Measurements from ENCODE around the gene RCC1.

GRCh38 chr1:28577738-28578536 lies 72.1 kb downstream of the RCC1 start:
- TF ChIP-seq POLR2A (IDR thresholded peaks at IDR 0.05) (no peak), CTCF (IDR thresholded peaks at IDR 0.05) (no peak)

Measured in suprapubic skin (tissue), 3 donors.